Measurements from ENCODE around the gene GALR2. TPM values are rescaled to one million over a fixed set of nuclear protein-coding genes. Genes with fewer than 3 reads are reported as not detected.

GALR2 gene
- total and polyA plus RNA-seq, 9 of the 15 experiments (the other 6 are each of a cell fraction or from before 2014, with no cell fraction given), result 0.34 TPM; not detected in 8

- peak; percentile 82 for ATAC-seq
- peaks cover 5 to 9% of the 10 kb centered on the region in 2 experiments; a peak in 3 of 5 replicates for H3K4me1 ChIP-seq (replicated peaks in 1 of 2; ENCODE audit: control insufficient read depth in 2 of 2, insufficient read depth in 2 of 2, low read length in 2 of 2)
- ChIA-PET POLR2A (interaction anchor here (0.5 to 2.3 kb wide), 10 partner anchors 10 to 234 kb away, joined by 3 to 12 read pairs (median 3); partner anchors contain the start of gene SRP68), CTCF (ENCODE audit: low intra/inter-chr PET ratio) (interaction anchor here (0.5 kb wide), 1 partner anchor 58 kb away, joined by 6 read pairs; no protein-coding TSS in a partner anchor)
- no peaks in the 10 kb centered on the region for H3K9me3 ChIP-seq (replicated peaks; ENCODE audit: control insufficient read depth, insufficient read depth, low read depth, low read length)
- H3K79me2 ChIP-seq (ENCODE audit: control insufficient read depth, insufficient read depth, low read length), result peaks cover 11% of the 10 kb centered on the region; the same call in 2 of the 3 replicates
- H3K9ac ChIP-seq (ENCODE audit: insufficient read depth in 1 of 2, low read depth in 2 of 2, low read length in 2 of 2), result no peak overlapping the region
- peaks cover 83% of the 10 kb centered on the region for H3K36me3 ChIP-seq (ENCODE audit: control insufficient read depth, insufficient read depth, low read length)
- no peaks in the 10 kb centered on the region for H3K27me3 ChIP-seq (ENCODE audit: control insufficient read depth in 2 of 2, insufficient read depth in 2 of 2, low read length in 2 of 2)
- in situ Hi-C loops (cut with MboI) (no loop called here), intact Hi-C loops (cut with micrococcal nuclease) (no loop called here)
- peak; percentile 83 for FAIRE-seq
- H3K27ac ChIP-seq (ENCODE audit: extremely low read depth, low read depth, low read length), result peak overlapping the region; percentile 71
- no peaks in the 10 kb centered on the region for H4K20me1 ChIP-seq (replicated peaks; ENCODE audit: control insufficient read depth, insufficient read depth, low read length)
- no peak overlapping the region for H3K4me3 ChIP-seq
- peak in 2 of 4 experiments; percentile 57 to 62 for DNase-seq (ENCODE audit: extremely low read depth in 1 of 4, low spot score in 3 of 4)
- 71% methylated on average over 17 of the region's 17 CpGs for WGBS (ENCODE audit: insufficient coverage, low coverage, missing lambda C conversion rate)
- H3K4me2 ChIP-seq (ENCODE audit: insufficient read depth, low read length), result peak overlapping the region; percentile 3; the same call in 1 of the 2 replicates
- H2AFZ ChIP-seq (ENCODE audit: low read depth, low read length), result no peak overlapping the region
- H3K9me1 ChIP-seq (ENCODE audit: control insufficient read depth, insufficient read depth, low read length), result no peaks in the 10 kb centered on the region
- BruUV-seq (replicated peaks), result no TSS peak
- TF ChIP-seq ZNF512 (tag; IDR thresholded peaks at IDR 0.05), result no peak
- TF ChIP-seq HDAC6 (IDR thresholded peaks at IDR 0.05; ENCODE audit: low read depth, low read length), result no peak
- no peak for TF ChIP-seq HMG20B (CRISPR knock-in tag; IDR thresholded peaks at IDR 0.05)
- TF ChIP-seq ZNF23 (CRISPR knock-in tag; IDR thresholded peaks at IDR 0.05), result no peak
- no peak for TF ChIP-seq ZFP36 (IDR thresholded peaks at IDR 0.05; ENCODE audit: low read depth, low read length, partially characterized antibody)
- TF ChIP-seq ATF3 (IDR thresholded peaks at IDR 0.05), result peak; percentile 48; the same call in 1 of the 2 replicates
- no peak for TF ChIP-seq ATF3 (CRISPR knock-in tag; conservative IDR thresholded peaks at IDR 0.05)
- peak; percentile 8; the same call in 1 of the 2 replicates for TF ChIP-seq ARID1B (IDR thresholded peaks at IDR 0.05)
- TF ChIP-seq KHSRP (IDR thresholded peaks at IDR 0.05), result no peak
- TF ChIP-seq ZNF77 (CRISPR knock-in tag; IDR thresholded peaks at IDR 0.05), result no peak
- no peak for TF ChIP-seq ADNP (tag; IDR thresholded peaks at IDR 0.05)
- no peak for TF ChIP-seq NR2F6 (CRISPR knock-in tag; IDR thresholded peaks at IDR 0.05)
- no peak for TF ChIP-seq CUX1 (CRISPR knock-in tag; IDR thresholded peaks at IDR 0.05)
- no peak for TF ChIP-seq MEF2A (IDR thresholded peaks at IDR 0.05; ENCODE audit: control insufficient read depth, low read depth, low read length)
Observed at GRCh38 chr17:76053246-76054111, 21.1 kb upstream of the GALR2 start.

All from K562 (cell line).